Mammary epithelial cell (primary cell): ENCODE measurements around the gene ADAMTS17.

ENCODE experiments used
- CTCF ChIP-seq, 2 donors: IDR thresholded peaks in 1 of 2; conservative IDR thresholded peaks in 1 of 2; 2 replicates each; pipeline ENCODE4 v1.5.1; 2011 to 2012; ENCODE audit warnings: inconsistent platforms in 2 of 2, low read length in 2 of 2, mild to moderate bottlenecking in 2 of 2, control low read depth in 1 of 2, low read depth in 1 of 2; ENCODE audit not compliant: insufficient read depth in 1 of 2; ENCODE audit errors: extremely low read depth in 1 of 2
- EZH2 ChIP-seq: IDR thresholded peaks from 2 replicates; pipeline ENCODE4 v1.6.1; 2012; ENCODE audit warnings: low read length, inconsistent platforms, borderline replicate concordance

GRCh38 chr15:100306098-100306497 is 35.7 kb downstream of the ADAMTS17 start:
- TF ChIP-seq CTCF (conservative IDR thresholded peaks at IDR 0.05 in 1 of 2, IDR thresholded peaks at IDR 0.05 in 1 of 2; ENCODE audit: extremely low read depth in 1 of 2, insufficient read depth in 1 of 2, low read depth in 1 of 2, low read length in 2 of 2): no peak
- no peak for TF ChIP-seq EZH2
